Upper lobe of right lung (tissue), 1 donor: Measurements from ENCODE around the gene ASF1A. TPM values are rescaled to one million over a fixed set of nuclear protein-coding genes. Genes with fewer than 3 reads are reported as not detected.

Experiments
- ATAC-seq: fragments of 200-7000 bp; cut with Tn5 transposase; one replicate; pipeline ENCODE4 v1.9.1; 2020; ENCODE audit warnings: mild to moderate bottlenecking, moderate library complexity
- DNase-seq: peaks from one replicate; pipeline ENCODE4 v3.0.0-alpha.2; 2020
- H3K27ac ChIP-seq: fragments of 200-600 bp; one replicate; pipeline ENCODE4 v1.8.0; 2022
- H3K27me3 ChIP-seq: fragments of 200-600 bp; one replicate; pipeline ENCODE4 v1.8.0; 2022; ENCODE audit warnings: mild to moderate bottlenecking
- H3K36me3 ChIP-seq: fragments of 200-600 bp; one replicate; pipeline ENCODE4 v1.8.0; 2022
- H3K4me1 ChIP-seq: fragments of 200-600 bp; one replicate; pipeline ENCODE4 v1.8.0; 2022
- H3K4me3 ChIP-seq: fragments of 200-600 bp; one replicate; pipeline ENCODE4 v1.8.0; 2022; ENCODE audit warnings: mild to moderate bottlenecking
- H3K9me3 ChIP-seq: fragments of 200-600 bp; one replicate; pipeline ENCODE4 v1.8.0; 2022
- intact Hi-C: fragments of 100-400 bp; cut with DNase I; formaldehyde crosslinking; loops from one replicate; pipeline ENCODE4 v1.11.0; 2022
- total RNA-seq: library from RNA; stranded (reverse); fragmentation: NEBNext Ultra II Directional; extraction: Animal tissue kit (Norgen Biotek cat#: 25700); gene quantifications from one replicate; pipeline ENCODE4 v1.2.1, GENCODE V29; 2021
- TF ChIP-seq, protein P1 (sequence below): fragments of 200-600 bp; IDR thresholded peaks from one replicate; pipeline ENCODE4 v1.8.0; 2022; ENCODE audit warnings: antibody characterized with exemption
- donor health status: DM: no; HTN: yes; CAD: no; lungs with severe emphysema.

The ASF1A gene
- total RNA-seq, 1 donor from 2014 or later, result 22.9 TPM

DNA sequence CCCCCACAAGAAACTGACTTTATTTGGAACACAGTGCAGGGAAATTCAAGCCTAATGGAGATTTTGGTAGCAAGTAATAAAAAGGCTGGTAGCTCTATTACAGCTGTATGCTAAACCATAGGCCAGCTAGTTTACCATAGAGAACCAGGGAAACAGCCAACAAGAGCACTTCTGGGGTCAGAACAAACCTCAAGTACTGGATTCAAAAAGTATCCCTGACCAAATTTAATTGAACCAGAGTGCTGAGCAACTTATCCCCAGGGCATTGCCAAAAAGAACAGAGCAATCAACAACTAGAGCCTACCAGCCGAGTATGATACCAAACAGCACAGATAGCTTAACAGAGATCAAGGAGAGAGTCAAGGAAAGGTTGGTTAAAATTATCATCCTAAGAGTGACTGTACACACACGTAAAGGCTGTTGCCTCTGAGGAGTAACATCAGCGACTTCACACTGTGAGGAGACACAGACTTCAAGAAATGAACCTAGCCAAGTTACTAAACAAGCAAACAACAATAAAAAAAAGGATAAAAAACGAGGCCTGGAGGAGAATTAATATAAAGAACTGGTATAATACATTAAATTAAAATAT lies 11.5 kb upstream of the ASF1A start:
- no peak for ATAC-seq
- intact Hi-C loops, result no loop called here
- Histone ChIP-seq H3K9me3 (no peaks in the 10 kb centered on the region), H3K4me1 (peaks cover 28% of the 10 kb centered on the region), H3K36me3 (no peaks in the 10 kb centered on the region), H3K27ac (no peak overlapping the region), H3K4me3 (no peak overlapping the region), H3K27me3 (no peaks in the 10 kb centered on the region)
- TF ChIP-seq, protein P1, sequence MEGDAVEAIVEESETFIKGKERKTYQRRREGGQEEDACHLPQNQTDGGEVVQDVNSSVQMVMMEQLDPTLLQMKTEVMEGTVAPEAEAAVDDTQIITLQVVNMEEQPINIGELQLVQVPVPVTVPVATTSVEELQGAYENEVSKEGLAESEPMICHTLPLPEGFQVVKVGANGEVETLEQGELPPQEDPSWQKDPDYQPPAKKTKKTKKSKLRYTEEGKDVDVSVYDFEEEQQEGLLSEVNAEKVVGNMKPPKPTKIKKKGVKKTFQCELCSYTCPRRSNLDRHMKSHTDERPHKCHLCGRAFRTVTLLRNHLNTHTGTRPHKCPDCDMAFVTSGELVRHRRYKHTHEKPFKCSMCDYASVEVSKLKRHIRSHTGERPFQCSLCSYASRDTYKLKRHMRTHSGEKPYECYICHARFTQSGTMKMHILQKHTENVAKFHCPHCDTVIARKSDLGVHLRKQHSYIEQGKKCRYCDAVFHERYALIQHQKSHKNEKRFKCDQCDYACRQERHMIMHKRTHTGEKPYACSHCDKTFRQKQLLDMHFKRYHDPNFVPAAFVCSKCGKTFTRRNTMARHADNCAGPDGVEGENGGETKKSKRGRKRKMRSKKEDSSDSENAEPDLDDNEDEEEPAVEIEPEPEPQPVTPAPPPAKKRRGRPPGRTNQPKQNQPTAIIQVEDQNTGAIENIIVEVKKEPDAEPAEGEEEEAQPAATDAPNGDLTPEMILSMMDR, result no peak
- no peak for DNase-seq

DNA sequence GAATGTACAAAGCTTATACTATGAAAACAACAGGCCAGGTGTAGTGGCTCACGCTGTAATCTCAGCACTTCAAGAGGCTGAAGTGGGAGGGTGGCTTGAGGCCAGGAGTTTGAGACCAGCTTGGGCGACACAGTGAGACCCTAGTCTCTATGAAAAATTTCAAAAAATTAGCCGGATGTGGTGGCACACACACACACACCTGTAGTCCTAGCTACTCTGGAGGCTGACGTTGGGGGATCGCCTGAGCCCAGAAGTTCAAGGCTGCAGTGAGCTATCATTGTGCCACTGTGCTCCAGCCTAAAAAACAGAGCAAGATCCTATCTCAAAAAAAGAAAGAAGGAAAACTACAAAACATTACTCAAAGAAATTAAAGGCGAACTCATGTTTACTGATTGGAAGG lies 7.3 kb upstream of the ASF1A start:
- Histone ChIP-seq H3K4me1 (peaks cover 14% of the 10 kb centered on the region), H3K4me3 (no peak overlapping the region), H3K9me3 (no peaks in the 10 kb centered on the region), H3K27ac (no peak overlapping the region), H3K36me3 (no peaks in the 10 kb centered on the region), H3K27me3 (no peaks in the 10 kb centered on the region)
- intact Hi-C loops, result no loop called here
- ATAC-seq (no peak), DNase-seq (no peak)
- TF ChIP-seq, protein P1, result no peak

DNA sequence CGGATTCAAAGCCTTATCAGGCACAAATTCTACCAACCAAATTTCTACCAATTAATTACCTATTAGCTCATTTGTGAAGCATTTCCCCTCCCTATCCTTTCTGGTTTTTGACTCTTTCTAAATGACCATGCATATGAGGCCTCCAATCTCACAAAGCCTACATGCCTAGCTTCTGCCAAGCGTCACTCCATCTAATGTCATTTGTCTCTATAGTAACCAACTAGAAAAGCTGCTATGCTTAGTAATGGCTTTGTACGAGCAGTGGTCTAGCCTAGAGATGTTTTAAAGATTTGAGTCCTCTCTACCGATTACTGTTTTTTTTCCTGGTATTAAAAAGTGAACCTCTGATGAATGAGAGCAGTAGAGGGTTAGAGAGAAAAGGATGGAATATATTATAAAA lies 4.8 kb upstream of the ASF1A start:
- ATAC-seq (no peak), DNase-seq (no peak)
- no peaks in the 10 kb centered on the region for H3K27me3 ChIP-seq
- H3K27ac ChIP-seq, result no peak overlapping the region
- H3K4me1 ChIP-seq, result peaks cover 19% of the 10 kb centered on the region
- H3K9me3 ChIP-seq, result no peaks in the 10 kb centered on the region
- intact Hi-C loops, result no loop called here
- TF ChIP-seq, protein P1, result no peak
- no peaks in the 10 kb centered on the region for H3K36me3 ChIP-seq
- no peak overlapping the region for H3K4me3 ChIP-seq

DNA sequence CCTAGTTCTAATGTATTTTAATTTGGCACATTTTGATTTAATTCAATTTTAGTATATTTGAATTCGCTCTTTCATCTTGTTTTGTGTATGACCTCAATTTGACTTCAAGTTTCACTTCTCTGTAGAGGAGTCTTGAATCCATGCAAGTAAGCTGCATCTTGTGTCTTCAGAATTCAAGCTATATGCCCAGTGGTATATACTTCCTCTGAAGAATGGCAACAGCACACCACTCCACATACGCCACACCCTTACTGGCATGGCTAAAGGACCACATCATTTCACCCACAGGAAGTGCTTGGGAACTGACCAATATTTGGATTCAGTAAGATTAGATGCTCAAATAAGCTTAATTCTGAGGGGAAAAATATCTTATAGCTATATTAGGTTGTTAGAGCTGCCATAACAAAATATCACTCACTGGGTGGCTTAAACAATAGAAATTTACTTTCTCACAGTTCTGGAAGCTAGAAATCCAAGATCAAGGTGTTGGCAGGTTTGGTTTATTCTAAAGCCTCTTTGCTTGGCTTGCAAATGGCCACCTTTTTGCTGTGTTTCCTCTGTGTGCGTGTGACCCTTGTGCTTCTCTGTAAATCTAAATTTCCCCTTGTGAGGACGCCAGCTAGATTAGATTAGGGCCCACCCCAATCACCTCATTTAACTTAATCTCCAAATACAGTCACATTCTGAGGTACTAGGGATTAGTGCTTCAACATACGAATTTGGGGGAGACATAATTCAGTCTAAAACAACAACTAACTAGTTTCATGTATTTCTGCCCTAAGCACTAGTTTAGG lies 2.8 kb upstream of the ASF1A start:
- H3K9me3 ChIP-seq, result no peaks in the 10 kb centered on the region
- no peaks in the 10 kb centered on the region for H3K36me3 ChIP-seq
- peaks cover 21% of the 10 kb centered on the region for H3K4me1 ChIP-seq
- peak overlapping the region; percentile 95 for H3K27ac ChIP-seq
- intact Hi-C loops, result no loop called here
- TF ChIP-seq, protein P1, result no peak
- no peaks in the 10 kb centered on the region for H3K27me3 ChIP-seq
- H3K4me3 ChIP-seq, result no peak overlapping the region
- ATAC-seq (no peak), DNase-seq (no peak)

DNA sequence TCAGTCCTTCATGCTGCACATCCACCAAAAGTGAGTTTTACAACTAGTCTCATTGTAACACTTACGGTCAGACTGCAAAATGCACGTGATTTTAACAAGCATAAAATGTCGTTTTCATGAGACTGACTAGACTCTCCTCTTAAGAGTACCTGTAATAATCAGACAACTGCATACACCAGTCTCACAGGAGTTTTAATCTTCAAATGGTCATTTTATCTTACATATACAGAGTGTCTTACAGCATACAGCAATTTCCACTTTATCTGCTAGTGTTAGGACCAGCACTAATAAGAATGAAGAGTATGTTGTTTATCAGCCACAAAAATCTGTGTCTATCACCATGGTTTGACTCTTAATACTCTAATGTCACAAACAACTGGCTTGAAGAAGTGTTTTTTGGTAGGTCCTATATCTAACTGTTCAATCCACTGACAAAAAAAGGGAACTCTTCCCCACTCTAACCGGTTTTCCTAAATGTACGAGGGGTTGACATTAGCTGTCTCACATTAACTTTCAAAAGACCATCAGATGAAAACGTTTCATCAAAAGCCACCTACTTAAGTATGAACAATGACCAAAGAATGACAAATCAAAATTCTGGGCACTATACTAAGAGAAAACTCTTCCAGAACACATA lies 1.5 kb upstream of the ASF1A start:
- Histone ChIP-seq H3K4me1 (peaks cover 30% of the 10 kb centered on the region), H3K4me3 (peak overlapping the region; percentile 95), H3K27me3 (no peaks in the 10 kb centered on the region), H3K27ac (peak overlapping the region; percentile 95), H3K36me3 (no peaks in the 10 kb centered on the region), H3K9me3 (no peaks in the 10 kb centered on the region)
- no peak for ATAC-seq
- intact Hi-C loops, result no loop called here
- no peak for DNase-seq
- TF ChIP-seq, protein P1, result no peak
